HL-60 (cell line): ENCODE results near the gene CD8B2.
"Not testable (repeated sequence)": the region's sequence is repeated elsewhere in the genome, so short reads cannot be mapped to it uniquely, and the experiment has no call there.

Experiments used
- POLR2AphosphoS5 ChIP-seq: IDR thresholded peaks from 2 replicates; pipeline ENCODE4 v1.6.1; 2012; ENCODE audit warnings: low read depth
- TF ChIP-seq, protein P1 (sequence below): IDR thresholded peaks from one replicate; pipeline ENCODE4 v1.5.1; 2011; ENCODE audit warnings: low read length, control low read depth, inconsistent platforms; ENCODE audit not compliant: insufficient read depth
- TF ChIP-seq, protein P2 (sequence below): IDR thresholded peaks from 2 replicates; pipeline ENCODE4 v1.6.1; 2012; ENCODE audit warnings: low read depth; ENCODE audit not compliant: insufficient replicate concordance

DNA sequence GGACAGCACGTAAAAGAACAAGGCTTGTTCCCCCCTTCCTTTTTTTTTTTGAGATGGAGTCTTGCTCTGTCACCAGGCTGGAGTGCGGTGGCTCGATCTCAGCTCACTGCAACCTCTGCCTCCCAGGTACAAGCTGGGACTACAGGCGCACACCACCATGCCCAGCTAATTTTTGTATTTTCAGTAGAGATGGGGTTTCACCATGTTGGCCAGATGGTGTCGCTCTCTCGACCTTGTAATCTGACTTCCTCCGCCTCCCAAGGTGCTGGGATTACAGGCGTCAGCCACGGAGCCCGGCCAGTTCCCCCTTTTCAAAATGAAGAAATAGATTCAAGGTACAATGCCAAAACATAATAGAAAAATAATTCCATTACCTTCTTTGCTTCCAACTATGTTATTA lies 25.3 kb upstream of the CD8B2 start:
- TF ChIP-seq, protein P1, sequence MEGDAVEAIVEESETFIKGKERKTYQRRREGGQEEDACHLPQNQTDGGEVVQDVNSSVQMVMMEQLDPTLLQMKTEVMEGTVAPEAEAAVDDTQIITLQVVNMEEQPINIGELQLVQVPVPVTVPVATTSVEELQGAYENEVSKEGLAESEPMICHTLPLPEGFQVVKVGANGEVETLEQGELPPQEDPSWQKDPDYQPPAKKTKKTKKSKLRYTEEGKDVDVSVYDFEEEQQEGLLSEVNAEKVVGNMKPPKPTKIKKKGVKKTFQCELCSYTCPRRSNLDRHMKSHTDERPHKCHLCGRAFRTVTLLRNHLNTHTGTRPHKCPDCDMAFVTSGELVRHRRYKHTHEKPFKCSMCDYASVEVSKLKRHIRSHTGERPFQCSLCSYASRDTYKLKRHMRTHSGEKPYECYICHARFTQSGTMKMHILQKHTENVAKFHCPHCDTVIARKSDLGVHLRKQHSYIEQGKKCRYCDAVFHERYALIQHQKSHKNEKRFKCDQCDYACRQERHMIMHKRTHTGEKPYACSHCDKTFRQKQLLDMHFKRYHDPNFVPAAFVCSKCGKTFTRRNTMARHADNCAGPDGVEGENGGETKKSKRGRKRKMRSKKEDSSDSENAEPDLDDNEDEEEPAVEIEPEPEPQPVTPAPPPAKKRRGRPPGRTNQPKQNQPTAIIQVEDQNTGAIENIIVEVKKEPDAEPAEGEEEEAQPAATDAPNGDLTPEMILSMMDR = not testable (repeated sequence)
- TF ChIP-seq, protein P2, sequence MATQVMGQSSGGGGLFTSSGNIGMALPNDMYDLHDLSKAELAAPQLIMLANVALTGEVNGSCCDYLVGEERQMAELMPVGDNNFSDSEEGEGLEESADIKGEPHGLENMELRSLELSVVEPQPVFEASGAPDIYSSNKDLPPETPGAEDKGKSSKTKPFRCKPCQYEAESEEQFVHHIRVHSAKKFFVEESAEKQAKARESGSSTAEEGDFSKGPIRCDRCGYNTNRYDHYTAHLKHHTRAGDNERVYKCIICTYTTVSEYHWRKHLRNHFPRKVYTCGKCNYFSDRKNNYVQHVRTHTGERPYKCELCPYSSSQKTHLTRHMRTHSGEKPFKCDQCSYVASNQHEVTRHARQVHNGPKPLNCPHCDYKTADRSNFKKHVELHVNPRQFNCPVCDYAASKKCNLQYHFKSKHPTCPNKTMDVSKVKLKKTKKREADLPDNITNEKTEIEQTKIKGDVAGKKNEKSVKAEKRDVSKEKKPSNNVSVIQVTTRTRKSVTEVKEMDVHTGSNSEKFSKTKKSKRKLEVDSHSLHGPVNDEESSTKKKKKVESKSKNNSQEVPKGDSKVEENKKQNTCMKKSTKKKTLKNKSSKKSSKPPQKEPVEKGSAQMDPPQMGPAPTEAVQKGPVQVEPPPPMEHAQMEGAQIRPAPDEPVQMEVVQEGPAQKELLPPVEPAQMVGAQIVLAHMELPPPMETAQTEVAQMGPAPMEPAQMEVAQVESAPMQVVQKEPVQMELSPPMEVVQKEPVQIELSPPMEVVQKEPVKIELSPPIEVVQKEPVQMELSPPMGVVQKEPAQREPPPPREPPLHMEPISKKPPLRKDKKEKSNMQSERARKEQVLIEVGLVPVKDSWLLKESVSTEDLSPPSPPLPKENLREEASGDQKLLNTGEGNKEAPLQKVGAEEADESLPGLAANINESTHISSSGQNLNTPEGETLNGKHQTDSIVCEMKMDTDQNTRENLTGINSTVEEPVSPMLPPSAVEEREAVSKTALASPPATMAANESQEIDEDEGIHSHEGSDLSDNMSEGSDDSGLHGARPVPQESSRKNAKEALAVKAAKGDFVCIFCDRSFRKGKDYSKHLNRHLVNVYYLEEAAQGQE = not testable (repeated sequence)
- not testable (repeated sequence) for TF ChIP-seq POLR2AphosphoS5
